Gastroesophageal sphincter (tissue), 3 donors: ENCODE measurements around the gene PCDHB13.
"Not testable (repeated sequence)": the region's sequence is repeated elsewhere in the genome, so short reads cannot be mapped to it uniquely, and the experiment has no call there.

Experiments
- CTCF ChIP-seq, 4 experiments: fragments of 200-600 bp in 2 of 4; fragments of 450-650 bp in 2 of 4; sonication (generic) in 1 of 4; IDR thresholded peaks; one replicate each; pipeline ENCODE4 v1.5.1; 2017 to 2019; ENCODE audit warnings: antibody characterized with exemption in 4 of 4, mild to moderate bottlenecking in 2 of 4, moderate library complexity in 2 of 4
- POLR2AphosphoS5 ChIP-seq: sonication (generic); formaldehyde crosslinking; IDR thresholded peaks from one replicate; pipeline ENCODE4 v1.6.1; 2017; ENCODE audit warnings: antibody characterized with exemption

GRCh38 chr5:141216035-141216434 is 2.3 kb downstream of the PCDHB13 start:
- not testable (repeated sequence) for TF ChIP-seq CTCF (IDR thresholded peaks at IDR 0.05); POLR2AphosphoS5
